Activated CD4-positive, alpha-beta T cell treated with anti-CD3 and anti-CD28 coated beads for 48 hours (primary cell): Measurements from ENCODE around the gene ADGRA1.

Source experiments
- DNase-seq: peaks from one replicate; pipeline ENCODE4 v3.0.0-alpha.2; 2020

Gene ADGRA1

GRCh38 chr10:133079836-133080682 lies 7.7 kb upstream of the ADGRA1 start:
- DNase-seq, result no peak

- DNase-seq, result no peak
Measured at GRCh38 chr10:133080683-133081040, 7.1 kb upstream of the ADGRA1 start.

GRCh38 chr10:133081636-133082035 lies 6.1 kb upstream of the ADGRA1 start:
- DNase-seq, result no peak

GRCh38 chr10:133082685-133083421 lies 4.9 kb upstream of the ADGRA1 start:
- DNase-seq, result no peak

- DNase-seq, result no peak
Measured at GRCh38 chr10:133083422-133084100, 4.2 kb upstream of the ADGRA1 start.

GRCh38 chr10:133084491-133084890 lies 3.2 kb upstream of the ADGRA1 start:
- no peak for DNase-seq

- no peak for DNase-seq
Measured at GRCh38 chr10:133085251-133086125, 2.2 kb upstream of the ADGRA1 start.

- DNase-seq, result no peak
Measured at GRCh38 chr10:133086247-133086646, 1.5 kb upstream of the ADGRA1 start.

- no peak for DNase-seq
Measured at GRCh38 chr10:133087045-133087678, 562 bp upstream of the ADGRA1 start.

- no peak for DNase-seq
Measured at GRCh38 chr10:133088179-133088955, 643 bp downstream of the ADGRA1 start.

GRCh38 chr10:133088956-133089800 lies 1.5 kb downstream of the ADGRA1 start:
- no peak for DNase-seq

GRCh38 chr10:133090101-133090500 lies 2.4 kb downstream of the ADGRA1 start:
- DNase-seq, result no peak

GRCh38 chr10:133090654-133091053 lies 2.9 kb downstream of the ADGRA1 start:
- no peak for DNase-seq

- DNase-seq, result no peak
Measured at GRCh38 chr10:133091316-133091715, 3.6 kb downstream of the ADGRA1 start.

GRCh38 chr10:133093291-133093690 lies 5.6 kb downstream of the ADGRA1 start:
- DNase-seq, result no peak

GRCh38 chr10:133094286-133094685 lies 6.6 kb downstream of the ADGRA1 start:
- DNase-seq, result no peak

- DNase-seq, result no peak
Measured at GRCh38 chr10:133094866-133095265, 7.1 kb downstream of the ADGRA1 start.

GRCh38 chr10:133095586-133095985 lies 7.9 kb downstream of the ADGRA1 start:
- no peak for DNase-seq

- peak; percentile 32 for DNase-seq
Measured at GRCh38 chr10:133096616-133097269, 9.0 kb downstream of the ADGRA1 start.

- DNase-seq, result no peak
Measured at GRCh38 chr10:133097418-133097817, 9.7 kb downstream of the ADGRA1 start.
